ENCODE results near the gene SREBF1. TPM values are rescaled to one million over a fixed set of nuclear protein-coding genes. Genes with fewer than 3 reads are reported as not detected.

Gene SREBF1
- total RNA-seq, 1 experiment from 2014 or later: 17.2 TPM

DNA sequence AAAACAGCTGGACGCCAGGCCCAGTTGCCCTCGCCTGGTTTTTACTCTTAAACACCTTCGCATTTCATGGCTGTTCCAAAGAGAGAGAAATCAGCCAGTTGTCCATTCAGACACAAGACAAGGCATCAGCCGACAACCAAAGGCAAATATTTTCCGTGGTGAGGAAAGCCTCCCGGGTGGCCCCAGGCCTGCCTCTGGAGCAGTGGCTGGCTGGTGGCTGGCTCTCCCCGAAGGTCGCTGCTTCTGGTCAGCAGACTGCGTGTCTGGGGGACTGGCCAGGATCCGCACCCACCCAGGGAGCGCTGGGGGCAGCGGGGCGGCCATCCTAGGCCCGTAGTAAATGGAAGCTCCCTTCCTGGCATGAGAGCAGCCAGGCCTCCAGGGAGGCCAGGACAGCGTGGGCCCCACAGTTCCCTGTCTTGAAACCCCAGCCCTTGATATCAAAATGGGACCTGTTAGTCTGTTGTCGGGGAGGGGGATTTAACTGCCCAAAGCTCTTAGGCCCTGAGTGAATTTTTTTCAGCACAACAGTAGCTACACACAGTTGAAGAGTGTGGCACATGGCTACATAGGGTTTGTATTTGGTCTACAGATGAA, 57.7 kb downstream of the SREBF1 start:
- Histone ChIP-seq H3K4me1 (replicated peaks) (peaks cover 13% of the 10 kb centered on the region; the same call in 1 of the 2 replicates), H3K9me3 (replicated peaks) (no peaks in the 10 kb centered on the region), H3K4me3 (no peak overlapping the region), H3K27me3 (replicated peaks) (no peaks in the 10 kb centered on the region), H3K36me3 (peaks cover 7% of the 10 kb centered on the region), H3K27ac (no peak overlapping the region)
- DNase-seq (ENCODE audit: low read depth in 1 of 2, low spot score in 2 of 2): no peak

DNA sequence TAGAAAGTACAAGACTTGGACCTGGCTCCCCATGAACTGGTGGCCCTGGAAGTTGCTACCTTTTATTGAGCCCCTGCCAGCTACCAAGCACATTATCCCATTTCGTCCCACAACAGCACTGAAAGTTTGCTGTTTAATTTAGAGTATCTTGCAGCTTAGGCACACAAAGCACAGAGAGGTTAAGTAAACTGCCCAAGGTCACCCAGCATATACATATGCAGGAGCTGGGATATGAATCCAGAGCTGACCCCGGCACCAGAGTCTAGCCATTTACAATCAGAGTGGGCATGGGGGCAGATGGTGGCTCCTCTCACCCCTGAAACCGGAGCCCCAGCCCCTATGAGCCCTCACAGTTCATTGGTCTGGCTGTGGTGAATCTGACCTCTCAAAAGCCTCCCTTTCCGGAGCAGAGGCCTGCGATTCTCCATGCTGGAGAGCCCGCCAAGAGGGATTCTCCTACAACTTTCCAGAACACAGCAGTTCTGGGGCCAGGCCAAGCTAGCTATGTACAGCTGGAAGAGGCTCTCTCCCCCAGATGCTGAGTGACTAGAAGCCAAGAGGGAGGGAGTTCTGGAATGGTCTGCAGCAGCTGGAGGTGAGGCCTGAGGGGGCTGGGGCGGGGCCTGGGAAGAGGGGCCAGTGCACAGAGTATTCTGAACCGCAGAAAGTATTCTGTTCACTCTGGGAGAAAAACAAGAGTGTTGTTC, 58.3 kb downstream of the SREBF1 start:
- H3K9me3 ChIP-seq (replicated peaks): no peaks in the 10 kb centered on the region
- H3K27ac ChIP-seq: no peak overlapping the region
- no peaks in the 10 kb centered on the region for H3K27me3 ChIP-seq (replicated peaks)
- H3K4me1 ChIP-seq (replicated peaks): peaks cover 13% of the 10 kb centered on the region; the same call in 1 of the 2 replicates
- no peak overlapping the region for H3K4me3 ChIP-seq
- DNase-seq (ENCODE audit: low read depth in 1 of 2, low spot score in 2 of 2): no peak
- peaks cover 7% of the 10 kb centered on the region; the same call in 1 of the 2 replicates for H3K36me3 ChIP-seq

DNA sequence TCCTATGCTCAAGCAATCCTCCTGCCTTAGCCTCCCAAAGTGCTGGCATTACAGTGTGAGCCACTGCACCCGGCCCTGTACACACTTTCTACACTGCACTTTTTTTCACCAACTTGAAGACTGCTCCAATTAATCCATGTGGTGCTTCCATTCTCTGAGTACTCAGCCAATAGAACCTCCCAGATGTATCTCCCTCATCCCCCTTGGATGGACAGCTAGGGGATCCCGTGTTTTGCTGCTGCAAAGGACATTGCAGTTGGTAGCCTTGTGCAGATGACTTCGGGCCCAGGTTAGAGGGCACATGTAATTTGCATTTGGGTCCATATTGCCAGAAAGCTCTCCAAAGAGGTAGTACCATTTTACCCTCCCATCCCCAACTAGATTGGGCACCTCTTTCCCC, 59.9 kb downstream of the SREBF1 start:
- no peak overlapping the region for H3K4me3 ChIP-seq
- no peak for DNase-seq (ENCODE audit: low read depth in 1 of 2, low spot score in 2 of 2)
- H3K27me3 ChIP-seq (replicated peaks): no peaks in the 10 kb centered on the region
- peaks cover 13% of the 10 kb centered on the region; the same call in 1 of the 2 replicates for H3K4me1 ChIP-seq (replicated peaks)
- no peak overlapping the region for H3K27ac ChIP-seq
- peaks cover 7% of the 10 kb centered on the region; the same call in 1 of the 2 replicates for H3K36me3 ChIP-seq
- no peaks in the 10 kb centered on the region for H3K9me3 ChIP-seq (replicated peaks)

DNA sequence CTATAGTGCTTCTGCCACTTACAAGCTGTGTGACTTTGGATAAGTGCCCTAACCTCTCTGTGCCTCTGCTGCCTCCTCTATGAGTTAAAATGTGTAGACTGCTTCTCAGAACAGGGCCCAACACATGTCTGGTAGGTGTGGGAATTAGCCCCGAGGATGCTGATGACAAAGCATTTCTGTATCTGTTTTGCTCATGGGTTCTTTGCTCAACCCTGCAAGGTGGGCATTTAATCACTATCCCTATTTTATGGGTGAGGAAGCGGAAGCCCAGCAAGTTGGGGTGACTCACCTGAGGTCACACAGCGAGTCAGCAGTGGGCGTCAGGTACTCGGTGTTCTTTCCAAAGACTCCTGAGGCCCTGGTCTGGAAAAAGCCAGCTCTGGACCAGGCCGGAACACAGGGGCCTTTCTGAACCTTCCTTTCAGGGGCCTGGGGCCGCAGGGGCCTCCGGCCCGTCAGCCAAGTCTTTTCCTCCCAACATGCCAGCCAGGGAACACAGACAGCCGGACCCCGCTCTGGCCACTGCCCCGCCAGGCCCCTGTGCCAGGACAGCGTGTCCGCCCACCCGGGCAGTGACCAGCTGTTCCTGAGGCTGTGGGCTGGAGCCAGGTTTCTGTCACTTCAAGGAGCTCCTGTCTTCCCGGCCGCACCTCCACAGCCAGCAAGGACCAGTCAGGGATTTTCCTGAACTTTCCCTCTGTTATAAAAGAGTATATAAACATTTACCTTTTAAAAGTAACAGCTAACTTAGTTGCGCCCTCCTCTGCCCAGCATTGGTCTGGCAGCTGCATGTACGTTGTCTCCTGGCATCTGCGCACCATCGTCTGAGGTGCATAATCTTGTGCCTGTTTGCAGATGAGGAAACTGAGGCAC, 62.5 kb downstream of the SREBF1 start:
- Histone ChIP-seq H3K4me3 (no peak overlapping the region), H3K9me3 (replicated peaks) (no peaks in the 10 kb centered on the region), H3K36me3 (peaks cover 11% of the 10 kb centered on the region; the same call in 1 of the 2 replicates), H3K27me3 (replicated peaks) (no peaks in the 10 kb centered on the region), H3K4me1 (replicated peaks) (no peaks in the 10 kb centered on the region), H3K27ac (no peak overlapping the region)
- DNase-seq (ENCODE audit: low read depth in 1 of 2, low spot score in 2 of 2): no peak

DNA sequence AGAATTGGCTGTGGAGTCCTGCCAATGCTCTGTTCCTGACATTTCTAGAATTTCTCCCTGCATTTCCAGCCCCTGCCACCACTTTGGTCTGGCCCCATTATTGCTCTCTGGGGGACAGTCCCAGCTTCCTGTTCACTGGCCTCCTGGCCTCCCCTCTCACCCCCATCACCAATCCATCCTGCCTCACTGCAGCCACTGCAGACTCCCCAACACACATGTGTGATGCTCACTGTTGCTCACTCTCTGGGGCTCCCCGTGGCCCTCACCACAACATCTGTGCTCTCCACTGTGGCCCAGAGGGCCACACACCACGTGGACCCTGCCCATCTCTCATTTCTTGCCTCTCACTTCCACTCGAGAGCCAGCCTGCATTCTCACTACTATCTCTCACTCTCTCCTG, 64.6 kb downstream of the SREBF1 start:
- Histone ChIP-seq H3K9me3 (replicated peaks) (no peaks in the 10 kb centered on the region), H3K4me3 (no peak overlapping the region), H3K36me3 (peaks cover 4% of the 10 kb centered on the region; the same call in 1 of the 2 replicates), H3K27ac (no peak overlapping the region), H3K27me3 (replicated peaks) (no peaks in the 10 kb centered on the region), H3K4me1 (replicated peaks) (no peaks in the 10 kb centered on the region; the same call in 1 of the 2 replicates)
- DNase-seq (ENCODE audit: low read depth in 1 of 2, low spot score in 2 of 2): no peak

DNA sequence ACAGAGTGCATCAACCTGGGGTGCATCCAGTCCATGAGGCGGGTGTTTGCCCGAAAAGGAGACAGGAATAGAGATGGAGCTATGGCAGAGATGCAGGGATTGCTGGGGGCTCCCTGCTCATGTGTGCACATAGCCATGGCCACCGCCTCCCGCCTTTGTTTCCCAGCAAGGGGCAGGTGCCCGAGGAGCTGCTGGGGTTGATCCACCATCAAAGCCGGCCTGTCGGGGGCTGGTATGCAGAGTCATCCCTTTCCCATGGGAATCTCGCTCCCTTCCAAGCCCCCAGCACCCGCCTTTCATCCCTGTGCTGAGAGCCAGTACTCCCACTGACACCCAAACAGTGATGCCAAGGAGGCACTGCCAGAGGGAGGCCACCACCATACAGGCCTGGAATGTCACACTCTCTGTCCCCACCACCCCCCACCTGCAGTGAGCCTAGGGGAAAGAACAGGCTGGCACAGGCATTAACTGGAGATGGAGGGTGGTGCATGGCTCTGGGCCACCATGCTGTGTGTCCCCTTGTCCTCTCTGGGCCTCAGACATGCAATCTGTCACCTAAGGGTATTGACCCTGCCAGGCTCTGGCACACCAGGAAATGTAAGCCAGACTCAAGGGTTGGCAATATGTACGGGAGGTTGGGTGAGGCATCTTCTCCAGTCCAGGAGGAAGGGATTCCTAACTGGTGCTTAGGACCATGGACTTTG, 65.1 kb downstream of the SREBF1 start:
- no peaks in the 10 kb centered on the region for H3K27me3 ChIP-seq (replicated peaks)
- H3K4me3 ChIP-seq: no peak overlapping the region
- H3K4me1 ChIP-seq (replicated peaks): peaks cover 4% of the 10 kb centered on the region
- DNase-seq (ENCODE audit: low read depth in 1 of 2, low spot score in 2 of 2): no peak
- H3K36me3 ChIP-seq: peaks cover 4% of the 10 kb centered on the region; the same call in 1 of the 2 replicates
- no peak overlapping the region for H3K27ac ChIP-seq
- H3K9me3 ChIP-seq (replicated peaks): no peaks in the 10 kb centered on the region

DNA sequence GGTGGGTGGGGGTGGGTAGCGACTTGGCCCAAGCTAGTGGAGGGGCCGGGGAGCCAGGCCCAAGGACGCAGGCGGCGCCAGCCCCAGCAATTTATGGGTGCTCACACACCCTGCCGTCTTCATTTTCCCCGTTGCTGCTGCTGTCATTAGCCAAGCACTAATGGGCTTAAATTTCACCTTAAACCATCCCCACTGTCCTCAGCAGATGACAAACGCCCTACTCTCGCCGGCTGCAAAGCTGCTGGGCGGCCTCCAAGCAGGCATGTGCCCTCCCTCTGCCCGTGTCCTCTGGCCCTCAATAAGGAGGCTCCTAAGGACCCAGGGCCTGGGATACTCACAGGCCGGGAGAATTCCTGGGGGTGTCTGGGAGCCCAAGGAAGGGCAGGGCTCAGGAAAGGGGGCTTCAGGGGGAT, 66.1 kb downstream of the SREBF1 start:
- no peaks in the 10 kb centered on the region for H3K9me3 ChIP-seq (replicated peaks)
- H3K27ac ChIP-seq: no peak overlapping the region
- no peak for DNase-seq (ENCODE audit: low read depth in 1 of 2, low spot score in 2 of 2)
- H3K4me1 ChIP-seq (replicated peaks): peaks cover 8% of the 10 kb centered on the region
- H3K4me3 ChIP-seq: no peak overlapping the region
- no peaks in the 10 kb centered on the region for H3K27me3 ChIP-seq (replicated peaks)
- H3K36me3 ChIP-seq: peaks cover 7% of the 10 kb centered on the region

DNA sequence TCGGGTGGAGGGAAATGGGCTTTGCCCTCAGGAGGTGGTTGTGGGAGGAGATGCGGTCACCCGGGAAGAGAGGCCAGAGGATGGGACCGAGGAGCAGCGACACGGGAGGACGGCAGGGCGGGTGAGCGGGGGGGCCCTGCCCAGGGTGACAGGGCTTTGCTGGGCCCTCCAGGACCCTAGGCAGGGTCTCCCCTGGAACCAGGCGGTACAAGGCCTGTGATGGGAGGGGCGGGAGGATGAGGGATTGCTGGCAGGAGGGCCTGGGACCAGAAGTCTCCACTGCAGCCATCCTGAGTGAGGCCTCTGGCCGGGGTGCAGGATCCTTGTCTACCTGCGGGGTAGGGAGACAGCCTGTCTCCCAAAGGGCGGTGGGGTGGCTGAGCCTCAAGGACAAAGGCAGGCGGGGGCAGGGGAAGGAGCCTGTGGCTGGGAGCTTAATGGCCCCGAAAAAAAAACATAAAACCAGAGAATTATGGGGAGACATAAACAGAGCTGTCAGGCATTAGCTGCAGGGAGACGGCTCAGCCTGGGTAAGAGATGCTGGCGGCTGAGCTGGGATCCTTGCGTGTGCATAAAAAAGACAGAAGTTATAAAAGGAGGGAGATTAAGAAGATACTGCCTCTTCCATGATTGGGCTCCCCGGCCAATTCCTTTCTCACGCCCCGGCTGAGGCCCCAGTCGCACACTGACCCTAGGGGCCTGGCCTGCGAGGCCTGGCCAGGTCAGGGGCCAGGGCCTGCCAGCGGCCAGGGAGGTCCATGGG, 66.7 kb downstream of the SREBF1 start:
- no peak for DNase-seq (ENCODE audit: low read depth in 1 of 2, low spot score in 2 of 2)
- peaks cover 8% of the 10 kb centered on the region for H3K4me1 ChIP-seq (replicated peaks)
- H3K27me3 ChIP-seq (replicated peaks): no peaks in the 10 kb centered on the region
- no peak overlapping the region for H3K4me3 ChIP-seq
- H3K27ac ChIP-seq: no peak overlapping the region
- peaks cover 13% of the 10 kb centered on the region for H3K36me3 ChIP-seq
- no peaks in the 10 kb centered on the region for H3K9me3 ChIP-seq (replicated peaks)

DNA sequence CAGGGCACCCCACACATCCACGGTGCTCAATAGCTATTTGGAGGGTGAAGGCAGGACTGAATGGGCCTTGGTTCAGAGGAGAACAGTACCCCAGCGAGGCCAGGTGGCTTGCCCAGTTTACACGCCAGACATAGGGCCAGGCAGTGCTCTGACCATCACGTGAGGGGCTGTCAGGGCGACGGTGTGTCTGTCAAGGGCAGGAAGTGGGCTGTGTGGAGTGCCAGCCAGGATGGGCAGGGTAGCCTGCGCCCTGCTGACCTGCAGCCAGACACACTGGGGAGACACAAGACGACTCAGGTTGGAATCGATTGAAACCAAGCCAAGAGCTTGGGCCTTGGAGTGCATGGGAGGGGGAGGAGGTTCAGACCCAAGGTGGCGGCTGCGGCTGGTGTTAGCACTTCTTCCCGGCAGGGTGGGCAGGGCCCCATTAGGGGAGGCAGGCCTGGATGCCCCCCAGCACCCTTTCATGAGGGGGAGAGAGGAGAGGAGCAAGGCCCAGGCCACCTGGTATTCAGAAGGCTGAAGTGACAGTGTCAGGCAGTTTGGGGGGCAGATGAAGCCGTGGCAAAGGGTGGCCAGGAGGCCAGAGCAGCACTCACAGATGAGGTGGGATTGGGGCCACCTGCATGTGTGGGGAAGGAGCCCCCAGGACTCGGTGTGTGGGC, 68.2 kb downstream of the SREBF1 start:
- no peak overlapping the region for H3K4me3 ChIP-seq
- no peak overlapping the region for H3K27ac ChIP-seq
- DNase-seq (ENCODE audit: low read depth in 1 of 2, low spot score in 2 of 2): no peak
- H3K36me3 ChIP-seq: peaks cover 14% of the 10 kb centered on the region
- no peaks in the 10 kb centered on the region for H3K9me3 ChIP-seq (replicated peaks)
- peaks cover 8% of the 10 kb centered on the region for H3K4me1 ChIP-seq (replicated peaks)
- no peaks in the 10 kb centered on the region for H3K27me3 ChIP-seq (replicated peaks)

DNA sequence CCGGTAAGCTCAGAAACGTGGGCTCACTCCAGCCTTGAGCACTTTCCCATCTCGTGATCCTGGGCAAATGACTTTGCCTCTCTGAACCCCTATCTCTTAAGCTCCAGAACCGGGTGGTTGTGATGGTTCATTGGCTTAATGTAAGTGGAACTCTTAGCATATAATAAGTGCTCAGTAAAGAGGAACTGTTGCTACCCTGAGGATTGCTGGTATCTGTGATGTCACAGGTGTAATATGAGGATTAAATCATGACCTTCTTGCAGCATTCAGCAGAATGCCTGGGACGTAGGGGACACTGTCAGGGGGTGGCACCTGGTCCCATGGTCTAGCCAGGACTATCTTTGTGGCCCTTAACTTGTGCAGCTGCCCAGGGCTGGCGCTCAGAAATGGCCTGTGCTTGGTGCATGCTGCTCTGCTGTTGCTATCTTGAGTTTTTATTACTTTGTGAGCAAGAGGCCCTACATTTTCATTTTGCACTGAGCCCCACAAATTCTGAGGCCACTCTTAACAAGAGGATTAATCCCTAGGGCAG, 68.8 kb downstream of the SREBF1 start:
- H3K27me3 ChIP-seq (replicated peaks): no peaks in the 10 kb centered on the region
- H3K4me3 ChIP-seq: no peak overlapping the region
- H3K27ac ChIP-seq: no peak overlapping the region
- DNase-seq (ENCODE audit: low read depth in 1 of 2, low spot score in 2 of 2): no peak
- peaks cover 8% of the 10 kb centered on the region for H3K4me1 ChIP-seq (replicated peaks)
- H3K36me3 ChIP-seq: peaks cover 14% of the 10 kb centered on the region
- no peaks in the 10 kb centered on the region for H3K9me3 ChIP-seq (replicated peaks)

DNA sequence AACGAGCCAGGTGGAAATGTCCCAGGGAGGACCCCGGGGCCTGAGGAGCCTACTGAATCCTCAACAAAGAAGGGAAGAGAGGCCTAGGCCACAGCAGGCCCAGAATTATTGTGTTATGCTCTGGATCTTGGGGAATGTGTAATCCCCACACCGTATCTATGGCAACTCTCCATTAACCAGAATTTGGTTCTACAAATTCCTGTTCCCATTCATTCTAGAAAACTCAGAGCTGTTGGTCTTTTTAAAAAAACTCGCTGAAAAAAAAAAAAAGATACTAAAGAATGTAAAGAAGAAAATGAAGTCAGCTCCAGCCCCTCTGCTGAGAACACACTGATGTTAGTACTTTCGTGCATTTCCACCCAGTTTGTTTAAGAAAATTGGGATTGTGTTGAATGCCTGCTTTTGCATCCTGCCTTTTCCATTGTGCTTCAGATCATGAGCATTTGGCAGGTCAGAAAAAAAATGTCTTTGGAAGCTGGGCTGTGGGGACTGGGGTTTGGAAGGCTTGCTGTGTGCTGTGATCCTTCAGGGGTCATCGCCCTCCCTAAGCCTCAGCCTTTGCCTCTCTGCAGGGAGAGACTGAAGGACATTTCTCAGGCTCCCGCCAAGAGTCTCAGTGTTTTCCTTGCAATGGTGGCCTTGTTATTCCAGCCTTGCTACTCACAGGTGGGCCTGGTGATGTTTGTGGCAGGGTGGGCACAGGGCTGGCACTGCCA, 69.5 kb downstream of the SREBF1 start:
- Histone ChIP-seq H3K27me3 (replicated peaks) (no peaks in the 10 kb centered on the region), H3K4me1 (replicated peaks) (peaks cover 8% of the 10 kb centered on the region), H3K9me3 (replicated peaks) (no peaks in the 10 kb centered on the region), H3K4me3 (no peak overlapping the region), H3K36me3 (peaks cover 14% of the 10 kb centered on the region), H3K27ac (no peak overlapping the region)
- DNase-seq (ENCODE audit: low read depth in 1 of 2, low spot score in 2 of 2): no peak

DNA sequence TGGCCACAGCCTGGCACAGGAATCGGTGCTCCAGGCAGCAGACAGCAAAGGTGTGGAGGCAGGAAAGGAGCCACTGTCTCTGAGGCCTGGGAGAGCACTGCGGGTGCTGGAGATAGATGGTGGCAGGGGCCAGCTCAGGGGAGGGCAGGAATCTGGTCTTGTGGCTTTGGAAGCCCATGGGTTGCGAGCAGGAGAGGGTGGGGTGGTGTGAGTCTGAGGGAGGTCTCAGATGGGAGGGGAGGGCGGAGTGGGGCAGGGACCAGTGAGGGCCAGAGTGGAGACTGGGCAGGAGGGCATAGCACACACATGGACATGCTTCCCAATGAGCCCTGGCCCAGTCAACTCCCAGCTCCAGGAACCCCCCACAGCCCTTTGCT, 70.1 kb downstream of the SREBF1 start:
- H3K27me3 ChIP-seq (replicated peaks): no peaks in the 10 kb centered on the region
- H3K4me3 ChIP-seq: no peak overlapping the region
- no peaks in the 10 kb centered on the region for H3K9me3 ChIP-seq (replicated peaks)
- no peak for DNase-seq (ENCODE audit: low read depth in 1 of 2, low spot score in 2 of 2)
- peaks cover 8% of the 10 kb centered on the region for H3K4me1 ChIP-seq (replicated peaks)
- H3K36me3 ChIP-seq: peaks cover 14% of the 10 kb centered on the region
- H3K27ac ChIP-seq: no peak overlapping the region

Measured in SJSA1 (cell line).